ENCODE measurements around the gene HAPLN3.
"Not testable (repeated sequence)": the region's sequence is repeated elsewhere in the genome, so short reads cannot be mapped to it uniquely, and the experiment has no call there.

The HAPLN3 gene

DNA sequence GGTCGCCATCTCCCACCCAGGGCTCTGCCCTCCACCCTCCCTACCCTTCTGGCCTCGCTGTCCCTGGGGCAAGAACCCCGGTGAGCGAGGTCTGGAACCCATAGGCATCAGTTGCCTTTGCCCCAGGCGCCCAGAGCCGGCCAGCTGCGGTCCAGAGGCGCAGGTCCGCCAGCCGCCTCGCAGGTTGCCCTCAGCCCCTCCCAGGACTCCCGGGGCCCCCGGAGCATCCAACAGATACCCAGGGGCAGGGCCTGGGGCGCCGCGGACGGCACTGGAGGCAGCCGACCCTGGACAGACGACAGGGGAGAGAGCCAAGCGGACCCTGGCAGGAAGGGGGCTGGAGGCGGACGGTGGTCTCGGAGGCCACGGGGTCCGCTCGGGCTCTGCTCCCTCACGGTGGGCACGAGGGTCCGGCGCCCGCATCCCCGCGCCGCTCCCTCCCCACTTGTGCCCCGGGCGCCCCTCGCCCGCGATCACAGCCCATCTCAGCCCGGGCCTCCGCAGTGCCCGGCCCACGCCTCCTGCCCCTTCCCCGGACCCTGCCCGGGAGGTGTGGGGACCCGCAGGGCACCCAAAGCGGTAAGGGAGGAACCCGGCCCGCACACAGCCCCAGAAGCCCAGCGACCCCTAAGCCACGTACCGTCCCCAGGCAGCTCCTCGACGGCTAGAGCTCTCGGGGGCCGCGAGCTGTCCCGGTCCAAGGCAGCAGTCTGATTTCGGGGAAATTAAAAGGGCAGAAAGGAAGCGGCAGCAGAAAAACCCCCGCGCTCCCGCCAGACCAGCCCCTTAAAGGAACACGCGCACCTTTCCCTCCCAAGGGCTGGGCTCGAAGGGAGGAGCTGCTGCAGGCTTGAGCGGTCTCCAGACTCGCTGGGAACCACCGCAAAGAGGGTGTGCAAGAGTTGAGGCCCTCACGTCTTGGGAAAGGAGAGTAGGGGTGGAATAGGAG is at the start of gene HAPLN3:
Gene HAPLN3, minus strand, starts transcription at position 726 of the 949 bp plus-strand sequence. CDS start 8,246 bp downstream, outside the sequence.
- no peak for DNase-seq (ENCODE audit: low read depth)

DNA sequence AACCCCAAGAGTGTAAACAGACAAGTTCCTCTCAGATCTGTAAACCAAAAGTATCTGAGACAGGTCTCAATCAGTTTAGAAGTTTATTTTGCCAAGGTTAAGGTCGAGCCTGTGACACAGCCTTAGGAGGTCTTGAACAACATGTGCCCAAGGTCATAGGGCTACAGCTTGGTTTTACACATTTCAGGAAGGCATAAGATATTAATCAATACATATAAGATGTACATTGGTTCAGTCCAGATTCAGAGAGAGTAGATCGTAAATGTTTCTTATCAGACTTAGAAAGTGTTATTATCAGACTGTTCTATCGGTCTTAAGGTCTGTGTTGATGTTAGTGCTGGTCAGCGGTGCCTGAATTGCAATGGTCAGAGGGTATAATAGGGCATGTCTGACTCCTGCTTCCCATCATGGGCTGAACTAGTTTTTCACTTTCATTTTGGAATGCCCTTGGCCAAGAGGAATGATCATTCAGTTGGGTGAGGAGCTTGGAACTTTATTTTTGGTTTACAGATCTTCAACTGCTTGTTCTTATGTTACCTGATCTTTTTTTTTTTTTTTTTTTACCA is 44.8 kb upstream of the HAPLN3 start:
- DNase-seq (ENCODE audit: low read depth) = no peak

GRCh38 chr15:88939486-88939806 is 44.1 kb upstream of the HAPLN3 start:
- no peak for DNase-seq (ENCODE audit: low read depth)

DNA sequence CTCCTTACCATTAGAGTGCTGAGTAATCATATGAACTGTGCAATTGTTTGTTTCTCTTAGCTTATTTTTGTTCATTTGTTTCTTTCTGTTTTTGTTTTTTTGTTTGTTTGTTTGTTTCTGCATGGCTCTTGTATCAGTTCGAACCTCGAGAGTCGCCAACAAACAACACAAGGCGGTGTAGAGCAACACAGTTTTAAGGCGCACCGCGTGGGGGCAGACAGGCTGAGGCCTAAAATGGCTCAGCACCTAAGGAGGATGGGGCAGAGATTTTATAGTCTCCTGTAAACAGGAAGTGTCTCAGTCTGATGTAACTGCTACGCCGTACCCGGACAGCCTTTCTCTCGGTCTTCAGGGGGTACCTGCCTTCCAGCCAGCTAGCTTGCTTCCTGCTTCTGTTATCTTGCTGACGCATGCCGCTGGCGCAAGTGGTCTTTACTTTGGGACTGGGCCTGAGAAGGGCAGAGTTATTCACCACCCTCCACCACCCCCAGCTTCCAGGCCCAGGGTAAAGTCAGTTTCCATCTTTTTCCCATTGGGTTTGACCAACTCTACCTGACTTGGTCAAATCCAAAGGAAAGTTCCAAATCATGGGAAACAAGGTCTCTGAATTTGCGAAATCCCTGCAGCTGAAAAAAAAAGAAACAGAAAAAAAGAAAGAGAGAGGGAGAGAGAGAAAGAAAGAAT is 43.6 kb upstream of the HAPLN3 start:
- no peak for DNase-seq (ENCODE audit: low read depth)

- not testable (repeated sequence) for DNase-seq (ENCODE audit: low read depth)
Observed at GRCh38 chr15:88934449-88934848, 39.1 kb upstream of the HAPLN3 start.

DNA sequence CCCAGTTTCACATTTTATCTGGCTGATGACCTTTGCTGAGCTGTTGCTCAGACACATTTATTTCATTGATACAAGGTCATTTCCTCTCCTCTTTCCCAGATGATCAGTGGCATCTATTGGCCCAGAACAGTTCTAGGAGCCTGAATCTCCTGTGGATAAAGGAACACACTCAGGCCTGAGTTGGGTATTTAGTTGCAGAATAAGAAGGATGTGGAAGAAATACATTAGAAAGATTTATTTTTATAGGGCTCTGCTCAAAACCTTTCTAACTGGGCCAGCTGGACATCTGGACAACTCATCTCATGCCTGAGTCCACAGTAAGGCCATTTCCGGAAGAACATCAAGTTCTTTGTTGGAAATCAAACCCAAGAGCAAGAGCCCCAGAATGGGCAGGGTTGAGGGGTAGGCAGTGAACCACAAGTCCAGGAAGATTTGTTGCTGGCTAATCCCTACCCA is 37.6 kb upstream of the HAPLN3 start:
- DNase-seq (ENCODE audit: low read depth) = no peak

DNA sequence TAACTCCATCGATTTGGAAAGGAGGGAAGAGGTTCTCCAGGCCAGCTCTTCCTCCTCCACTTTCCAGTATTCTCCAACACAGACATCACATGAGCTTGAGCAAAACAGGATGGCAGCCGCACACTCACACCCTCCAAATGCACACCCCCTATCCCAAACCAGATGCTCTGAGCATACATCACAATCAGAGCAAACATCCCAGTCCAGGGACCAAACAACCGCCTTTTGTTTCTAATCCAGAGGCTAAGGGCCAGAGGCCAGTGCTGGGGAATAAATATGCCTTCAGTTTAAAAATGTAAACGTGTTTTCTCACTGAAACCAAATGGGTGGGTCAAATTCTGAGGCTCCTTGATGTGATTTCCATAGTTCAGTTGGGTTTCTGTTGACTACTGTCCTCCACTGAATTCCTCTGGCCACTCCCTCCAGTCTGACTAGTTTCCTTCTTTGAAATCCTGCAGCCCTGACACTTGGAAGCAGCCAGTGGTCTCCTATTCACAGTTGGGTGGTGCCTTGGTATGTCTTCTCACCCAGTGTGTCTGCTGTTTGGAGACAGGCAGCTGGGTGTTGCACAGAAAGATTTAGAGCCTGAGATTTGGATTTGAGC is 37.0 kb upstream of the HAPLN3 start:
- DNase-seq (ENCODE audit: low read depth) = no peak

- no peak for DNase-seq (ENCODE audit: low read depth)
Observed at GRCh38 chr15:88930579-88930978, 35.2 kb upstream of the HAPLN3 start.

GRCh38 chr15:88929358-88930098 is 34.2 kb upstream of the HAPLN3 start:
- DNase-seq (ENCODE audit: low read depth) = peak; percentile 45

- DNase-seq (ENCODE audit: low read depth) = not testable (repeated sequence)
Observed at GRCh38 chr15:88928192-88928591, 32.8 kb upstream of the HAPLN3 start.

GRCh38 chr15:88925648-88926047 is 30.3 kb upstream of the HAPLN3 start:
- not testable (repeated sequence) for DNase-seq (ENCODE audit: low read depth)

DNA sequence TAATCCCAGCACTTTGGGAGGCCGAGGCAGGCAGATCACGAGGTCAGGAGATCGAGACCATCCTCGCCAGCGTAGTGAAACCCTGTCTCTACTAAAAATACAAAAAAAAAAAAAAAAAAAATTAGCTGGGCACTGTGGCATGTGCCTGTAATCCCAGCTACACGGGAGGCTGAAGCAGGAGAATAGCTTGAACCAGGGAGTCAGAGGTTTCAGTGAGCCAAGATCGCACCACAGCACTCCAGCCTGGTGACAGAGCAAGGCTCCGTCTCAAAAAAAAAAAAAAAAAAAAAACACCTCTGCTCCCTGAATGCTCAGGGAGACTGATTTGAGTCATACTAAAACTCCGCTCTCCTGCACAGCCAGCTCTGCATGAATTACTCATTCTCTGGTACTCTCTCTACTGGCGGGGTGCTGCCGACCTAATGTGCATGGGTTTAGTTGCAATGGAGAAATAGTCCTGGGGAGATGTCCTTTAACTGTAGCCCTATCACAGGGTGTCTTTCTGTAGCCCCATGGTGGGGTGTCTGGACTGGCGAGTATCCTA is 25.6 kb upstream of the HAPLN3 start:
- DNase-seq (ENCODE audit: low read depth) = not testable (repeated sequence)

GRCh38 chr15:88920186-88920891 is 25.0 kb upstream of the HAPLN3 start:
- no peak for DNase-seq (ENCODE audit: low read depth)

DNA sequence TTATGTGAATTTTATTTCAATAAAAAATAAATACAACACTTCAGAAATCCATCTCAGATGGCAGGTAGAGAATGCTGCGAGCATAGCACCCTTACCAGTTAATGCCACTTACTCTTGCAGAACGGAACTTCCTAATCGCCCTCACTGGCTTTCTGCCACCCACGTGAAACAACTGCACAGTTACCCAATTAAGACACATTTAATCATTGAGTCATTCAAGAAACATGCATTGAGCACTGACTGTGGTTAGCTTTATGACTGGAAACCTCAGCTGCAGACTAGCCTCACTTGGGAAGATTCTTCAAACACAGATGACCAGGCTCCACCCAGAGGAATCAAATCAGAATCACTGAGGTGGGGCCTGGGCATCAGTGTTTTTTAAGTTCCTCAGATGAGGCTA is 23.4 kb upstream of the HAPLN3 start:
- DNase-seq (ENCODE audit: low read depth) = peak; percentile 96

DNA sequence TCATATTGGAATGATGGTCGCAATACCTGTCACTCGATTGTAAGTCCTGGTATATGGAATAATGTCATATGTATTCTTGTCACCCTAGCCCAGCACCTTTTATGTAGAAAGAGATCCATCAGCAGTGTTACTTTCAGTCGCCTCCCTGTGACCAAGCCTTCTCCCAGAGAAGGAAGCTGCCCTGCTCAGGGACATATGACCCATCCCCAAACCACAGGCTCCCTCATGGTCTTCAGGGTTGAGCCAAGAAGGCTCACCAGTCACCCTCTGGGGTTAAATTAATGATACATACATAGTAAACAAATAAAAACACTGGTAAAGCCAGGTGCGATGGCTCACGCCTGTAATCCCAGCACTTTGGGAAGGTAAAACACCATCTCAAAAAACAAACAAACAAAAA is 22.4 kb upstream of the HAPLN3 start:
- DNase-seq (ENCODE audit: low read depth) = no peak

DNA sequence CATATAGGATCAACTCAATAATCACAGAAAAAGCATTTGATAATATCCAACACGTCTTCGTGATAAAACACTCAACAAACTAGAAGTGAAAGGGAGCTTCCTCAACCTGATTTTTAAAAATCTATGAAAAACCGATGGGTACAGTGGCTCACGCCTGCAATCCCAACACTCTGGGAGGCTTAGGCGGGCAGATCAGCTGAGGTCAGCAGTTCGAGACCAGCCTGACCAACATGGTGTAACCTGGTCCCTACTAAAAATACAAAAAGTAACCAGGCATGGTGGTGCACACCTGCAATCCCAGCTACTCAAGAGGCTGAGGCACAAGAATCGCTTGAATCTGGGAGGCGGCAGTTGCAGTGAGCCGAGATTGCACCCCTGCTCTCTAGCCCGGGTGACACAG is 20.0 kb upstream of the HAPLN3 start:
- DNase-seq (ENCODE audit: low read depth) = no peak

DNA sequence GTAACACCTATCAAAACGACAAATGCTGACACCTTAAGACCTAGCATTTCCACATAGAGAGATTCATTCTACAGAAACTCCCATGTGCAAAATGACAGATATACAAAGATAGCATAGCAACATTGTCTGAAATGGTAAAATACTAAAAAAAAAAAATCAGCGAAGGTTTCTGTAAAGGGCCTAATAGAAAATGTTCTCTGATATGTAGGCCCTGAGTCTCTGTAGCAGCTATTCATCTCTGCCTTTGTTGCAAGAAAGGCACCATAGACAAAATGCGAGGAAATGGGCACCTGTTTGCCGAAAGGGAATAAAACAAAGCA is 18.5 kb upstream of the HAPLN3 start:
- no peak for DNase-seq (ENCODE audit: low read depth)

DNA sequence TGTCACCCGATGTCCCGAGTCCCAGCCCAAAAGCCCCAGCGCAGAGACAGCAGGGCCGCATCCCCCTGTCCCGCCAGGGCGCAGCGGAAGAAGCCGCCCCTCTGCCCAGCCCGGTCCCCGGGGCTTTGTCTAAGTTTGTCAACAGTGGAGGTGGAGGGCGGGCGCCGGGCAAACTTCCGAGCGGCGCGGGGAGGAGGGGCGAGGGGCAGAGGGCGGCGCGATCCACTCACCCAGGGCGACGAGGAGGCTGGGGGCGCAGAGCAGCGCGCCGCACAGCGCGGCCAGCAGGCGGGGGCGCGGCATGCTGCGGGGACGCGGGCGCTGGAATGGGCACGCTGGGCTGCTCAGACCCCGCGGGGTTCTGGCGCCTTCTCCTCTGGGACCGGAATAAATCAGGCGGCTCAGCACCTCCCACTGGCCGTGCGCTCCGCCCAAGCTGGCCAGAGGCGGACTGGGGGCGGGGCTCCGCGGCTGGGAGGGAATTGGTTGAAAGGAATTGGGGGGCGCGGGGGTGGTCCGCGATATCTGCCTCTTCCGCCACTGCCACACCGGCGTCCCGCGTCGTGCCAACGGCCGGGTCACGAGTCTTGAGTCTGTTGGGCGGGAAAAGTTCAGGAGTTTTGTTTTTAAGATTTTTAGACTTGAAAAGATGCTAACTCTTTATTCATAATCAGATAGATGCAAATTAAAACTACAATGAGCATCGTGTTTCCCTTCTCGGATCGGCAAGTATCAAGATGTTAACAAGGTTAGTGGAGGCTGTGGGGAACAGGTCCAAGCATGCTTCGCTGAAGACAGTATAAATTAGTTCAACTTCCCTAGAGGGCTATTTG is 17.9 kb upstream of the HAPLN3 start, which contains the start of gene MFGE8:
Gene MFGE8, minus strand, starts transcription at position 363 of the 833 bp plus-strand sequence. Its CDS starts 60 bp downstream, at position 303.
- no peak for DNase-seq (ENCODE audit: low read depth)

DNA sequence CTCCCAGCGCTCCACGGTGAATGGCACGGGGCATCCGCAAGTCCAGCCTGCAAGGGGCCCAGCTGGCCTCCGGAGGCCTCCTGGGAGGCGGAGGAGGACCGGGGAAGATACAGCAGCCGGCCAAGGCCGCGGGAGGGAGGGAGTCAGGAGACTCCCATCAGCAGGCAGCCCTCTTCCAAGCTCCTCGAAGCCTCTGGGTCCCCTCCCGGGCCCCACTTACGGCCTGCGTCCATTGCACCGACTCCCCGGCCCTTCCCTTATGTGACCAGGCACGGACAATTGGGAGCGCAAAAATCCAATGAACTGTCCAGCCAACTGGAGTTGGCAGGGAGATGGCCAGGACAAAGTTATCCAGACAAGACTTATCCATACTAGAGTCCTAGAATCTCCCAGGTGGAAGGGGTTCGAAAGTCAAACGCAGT is 17.2 kb upstream of the HAPLN3 start:
- no peak for DNase-seq (ENCODE audit: low read depth)

DNA sequence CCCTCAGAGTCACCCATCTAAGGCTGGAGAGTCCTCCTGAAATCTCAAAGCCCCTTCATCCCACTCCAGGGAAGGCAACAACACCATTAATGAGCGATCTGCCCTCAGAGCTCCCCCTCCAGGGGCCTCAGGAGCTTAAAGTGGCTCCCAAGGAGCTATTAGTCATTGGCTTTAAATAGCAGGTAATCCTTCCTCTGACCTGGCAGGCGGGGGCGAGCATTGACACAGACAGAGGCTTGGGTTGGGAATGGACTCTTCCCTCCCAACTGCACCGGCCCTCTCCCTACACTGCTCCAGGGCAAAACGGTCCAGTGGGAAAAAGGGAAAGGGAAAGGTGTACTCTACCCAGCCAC is 16.4 kb upstream of the HAPLN3 start:
- no peak for DNase-seq (ENCODE audit: low read depth)
